SHP77 (cell line): ENCODE results near the gene TBC1D1.

Experiments used
- DNase-seq, 2 experiments: peaks; one replicate each; lab custom pipeline; 2025; lab: John Stamatoyannopoulos, UW

TBC1D1 gene

GRCh38 chr4:38106311-38106710 is 215.4 kb downstream of the TBC1D1 start:
- no peak for DNase-seq

- no peak for DNase-seq
Observed at GRCh38 chr4:38106886-38107514, 216.1 kb downstream of the TBC1D1 start.

GRCh38 chr4:38107818-38108217 is 216.9 kb downstream of the TBC1D1 start:
- no peak for DNase-seq

GRCh38 chr4:38109370-38109769 is 218.5 kb downstream of the TBC1D1 start:
- no peak for DNase-seq

- DNase-seq, result no peak
Observed at GRCh38 chr4:38109896-38110295, 219.0 kb downstream of the TBC1D1 start.

DNA sequence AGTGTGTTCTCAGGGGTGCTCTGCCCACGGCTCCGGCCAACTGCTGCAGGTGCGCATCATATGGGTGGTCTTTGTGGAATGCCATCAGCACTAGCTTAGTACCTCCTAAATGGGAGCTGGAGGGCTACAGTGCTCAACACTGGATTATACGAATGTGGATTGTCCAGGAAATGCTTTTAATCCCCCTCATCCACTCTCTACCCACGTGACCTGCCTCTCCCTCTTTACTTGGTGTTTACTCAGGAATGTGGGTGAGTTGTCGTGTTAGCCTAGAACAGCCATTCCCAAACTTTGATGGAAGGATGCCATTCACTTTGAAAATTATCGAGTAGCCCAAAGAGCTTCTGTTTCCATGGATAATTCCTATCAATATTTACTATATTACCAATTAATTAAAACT is 220.1 kb downstream of the TBC1D1 start:
- DNase-seq, result no peak

DNA sequence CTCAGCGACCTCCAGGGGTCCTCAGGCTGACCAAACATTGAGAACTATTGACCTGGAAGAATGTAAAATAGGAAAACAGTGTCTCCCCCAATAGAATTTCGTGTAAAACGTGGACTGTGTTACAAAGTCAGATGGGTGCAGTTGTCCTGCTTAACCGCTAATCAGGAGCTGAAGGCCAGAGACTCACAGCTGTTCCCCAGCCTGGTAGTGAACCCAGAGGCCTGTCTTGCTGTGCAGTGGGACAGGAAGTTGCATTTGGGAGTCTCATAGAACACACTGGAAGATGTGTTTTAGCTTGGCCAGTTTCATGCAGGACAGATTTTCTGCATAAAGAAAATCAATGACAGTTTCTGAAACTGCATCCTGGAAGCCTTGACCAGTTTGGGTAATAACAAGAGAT is 220.8 kb downstream of the TBC1D1 start:
- no peak for DNase-seq

GRCh38 chr4:38113132-38113531 is 222.2 kb downstream of the TBC1D1 start:
- no peak for DNase-seq

DNA sequence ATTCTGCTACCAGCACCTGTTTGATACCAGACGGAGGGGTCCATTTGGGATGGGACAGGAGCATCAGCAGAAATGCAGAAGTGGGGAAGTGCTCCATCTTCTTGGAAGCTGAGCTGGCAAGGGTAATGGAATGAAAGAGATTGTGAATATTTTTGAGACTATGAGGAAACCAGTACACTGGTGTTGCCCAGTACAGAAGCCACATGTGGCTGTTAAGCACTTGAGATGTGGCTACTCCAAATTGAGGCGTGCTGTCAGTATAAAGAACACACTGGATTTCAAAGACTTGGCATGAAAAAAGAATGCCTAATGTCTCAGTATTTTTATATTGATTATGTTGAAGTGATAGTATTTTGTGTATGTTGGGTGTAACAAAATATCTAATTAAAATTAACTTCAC is 222.7 kb downstream of the TBC1D1 start:
- DNase-seq, result no peak

DNA sequence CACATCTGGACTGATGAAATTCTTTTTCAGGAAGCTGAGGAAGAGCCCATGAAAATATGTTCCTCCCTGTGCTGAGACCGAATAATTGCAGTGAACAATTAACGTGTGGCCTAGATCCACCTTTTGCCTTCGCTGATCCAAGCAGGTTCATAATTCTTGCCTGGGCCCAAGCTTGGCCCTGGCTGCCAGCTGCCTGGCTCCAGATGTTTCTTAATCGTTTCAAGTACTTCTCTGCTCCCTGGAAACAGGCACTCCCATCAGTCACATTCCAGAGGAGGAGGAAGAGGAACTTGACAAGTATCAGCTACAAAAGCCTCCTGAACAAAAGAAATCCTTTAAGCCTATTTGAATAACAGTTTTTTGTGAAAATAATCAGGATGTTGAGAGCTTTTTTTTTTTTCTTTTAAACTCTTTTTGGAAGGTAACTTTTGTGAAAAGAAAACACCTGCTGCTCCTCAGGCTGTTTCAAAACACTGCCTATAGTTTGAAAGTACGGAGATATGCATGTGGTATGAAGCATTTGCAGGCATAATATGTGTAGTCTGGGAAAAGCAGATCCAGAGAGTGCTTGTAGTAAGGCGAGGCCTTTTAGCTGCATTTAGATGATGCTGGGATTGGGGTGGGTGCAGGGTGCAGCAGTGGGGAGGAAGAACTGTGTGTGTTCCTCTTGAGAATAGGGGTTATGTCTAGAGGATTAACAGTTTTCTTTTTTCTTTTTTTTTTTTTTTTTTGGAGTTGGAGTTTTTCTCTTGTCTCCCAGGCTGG is 223.7 kb downstream of the TBC1D1 start:
- no peak for DNase-seq

DNA sequence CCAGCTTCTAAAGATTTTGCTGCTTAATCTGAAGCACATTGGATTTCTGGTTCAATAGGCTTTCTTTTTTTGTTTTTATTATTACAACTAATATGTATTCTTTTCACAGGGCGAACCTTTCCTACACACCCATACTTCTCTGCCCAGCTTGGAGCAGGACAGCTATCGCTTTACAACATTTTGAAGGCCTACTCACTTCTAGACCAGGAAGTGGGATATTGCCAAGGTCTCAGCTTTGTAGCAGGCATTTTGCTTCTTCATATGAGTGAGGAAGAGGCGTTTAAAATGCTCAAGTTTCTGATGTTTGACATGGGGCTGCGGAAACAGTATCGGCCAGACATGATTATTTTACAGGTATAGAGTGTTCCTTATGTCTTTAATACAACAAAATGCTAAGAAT is 224.7 kb downstream of the TBC1D1 start:
- no peak for DNase-seq

- DNase-seq, result no peak
Observed at GRCh38 chr4:38117591-38117990, 226.7 kb downstream of the TBC1D1 start.

GRCh38 chr4:38119668-38120385 is 228.9 kb downstream of the TBC1D1 start:
- no peak for DNase-seq

DNA sequence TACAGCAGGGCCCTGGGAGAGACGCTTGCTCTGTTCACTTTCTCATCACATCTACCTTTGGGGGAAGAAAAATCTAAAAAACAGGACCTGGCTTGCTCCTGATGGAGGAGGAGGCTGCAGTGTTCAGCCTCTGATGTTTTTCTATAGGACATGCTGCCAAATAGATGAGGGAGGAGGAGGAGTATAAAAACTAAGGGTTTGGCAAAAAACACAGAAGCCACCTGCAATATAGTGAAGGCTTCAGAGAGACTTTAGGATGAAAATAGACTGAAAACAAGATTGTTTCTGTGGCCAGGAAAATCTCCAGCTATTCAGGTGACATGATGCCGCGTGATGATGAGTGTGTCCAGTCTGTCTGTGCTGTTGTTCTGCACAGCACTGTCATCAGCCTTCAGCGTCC is 229.9 kb downstream of the TBC1D1 start:
- DNase-seq, result no peak

- no peak for DNase-seq
Observed at GRCh38 chr4:38122060-38122459, 231.2 kb downstream of the TBC1D1 start.

GRCh38 chr4:38123555-38123954 is 232.7 kb downstream of the TBC1D1 start:
- DNase-seq, result no peak

- DNase-seq, result no peak
Observed at GRCh38 chr4:38124961-38125360, 234.1 kb downstream of the TBC1D1 start.

GRCh38 chr4:38125816-38126215 is 234.9 kb downstream of the TBC1D1 start:
- no peak for DNase-seq

DNA sequence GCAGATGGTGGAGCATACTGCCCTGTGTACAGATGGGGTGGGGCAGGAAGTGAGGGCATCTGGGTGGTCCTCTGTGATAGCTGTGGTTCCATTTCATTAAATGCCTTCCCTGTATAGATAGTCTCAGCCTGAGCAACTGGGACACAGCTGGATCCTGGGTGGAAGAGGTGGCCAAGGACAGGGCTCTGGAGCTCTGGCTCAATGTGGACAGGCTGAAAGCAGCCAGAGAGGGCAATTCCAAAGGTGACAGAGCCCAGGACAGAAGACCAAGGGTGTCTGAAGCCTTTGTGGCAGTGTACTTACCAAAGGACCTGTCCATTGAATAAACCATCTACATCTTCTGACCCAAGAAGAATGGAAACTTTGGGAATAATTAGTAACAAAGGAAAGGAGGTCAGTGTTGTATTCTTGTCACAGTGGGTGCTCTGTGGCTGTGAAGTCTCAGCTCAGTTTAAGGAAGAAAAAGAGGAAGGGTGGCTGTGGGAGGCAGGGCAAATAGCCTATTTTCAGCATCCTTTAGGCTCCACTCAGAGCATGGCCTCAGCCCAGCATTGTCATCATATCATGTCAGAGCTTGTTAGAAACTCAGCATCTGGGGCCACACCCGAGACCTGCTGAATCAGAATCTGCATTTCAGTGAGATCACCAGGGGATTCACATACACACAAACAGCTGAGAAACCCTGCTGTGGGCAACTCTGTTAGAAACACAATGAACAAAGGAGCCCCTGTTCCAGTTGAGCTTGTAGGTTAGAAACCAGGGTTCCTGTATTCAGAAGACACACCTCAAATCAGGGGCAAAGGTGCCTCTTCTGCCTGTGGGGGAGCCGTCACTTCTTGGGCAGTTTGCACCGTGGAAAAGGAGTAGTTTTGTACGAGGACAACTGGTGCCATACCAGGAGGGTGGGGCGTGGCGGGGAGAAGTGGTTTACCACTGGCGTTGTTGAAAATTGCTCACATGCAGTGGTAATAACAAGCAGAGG is 237.9 kb downstream of the TBC1D1 start:
- no peak for DNase-seq

DNA sequence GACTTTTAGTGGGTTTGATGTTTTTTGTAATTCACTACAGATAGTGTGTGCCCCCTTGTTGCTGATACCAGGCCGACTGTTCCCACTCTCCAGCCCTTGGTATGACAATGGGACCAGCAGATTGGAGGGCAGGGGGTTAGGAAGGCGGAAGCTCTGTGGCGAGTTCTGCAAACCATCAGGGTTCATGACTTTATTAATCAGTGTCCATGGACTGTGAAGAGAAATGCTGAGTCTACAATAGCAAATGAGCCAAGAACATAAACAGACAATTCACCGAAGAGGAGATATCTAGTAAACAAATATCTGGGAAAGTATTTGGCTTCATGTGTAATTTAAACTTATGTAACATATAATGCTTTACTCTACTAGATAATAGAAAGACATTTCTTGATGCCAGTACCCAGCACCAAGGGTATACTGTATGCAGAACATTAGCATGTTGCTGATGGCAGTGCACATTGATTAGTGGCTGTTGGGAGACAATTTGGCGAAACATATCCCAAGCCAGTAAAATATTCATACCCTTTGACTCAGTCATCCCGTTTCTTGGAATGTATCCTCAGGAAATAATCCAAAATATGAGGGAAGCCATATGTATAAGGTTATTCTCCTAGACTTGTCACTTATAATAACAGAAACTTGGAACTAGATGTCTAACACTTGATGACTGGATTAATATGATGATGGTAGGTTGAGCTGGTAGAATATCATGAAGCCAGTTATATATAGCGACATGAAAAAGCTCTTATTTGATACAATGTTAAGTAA is 238.8 kb downstream of the TBC1D1 start:
- DNase-seq, result no peak

DNA sequence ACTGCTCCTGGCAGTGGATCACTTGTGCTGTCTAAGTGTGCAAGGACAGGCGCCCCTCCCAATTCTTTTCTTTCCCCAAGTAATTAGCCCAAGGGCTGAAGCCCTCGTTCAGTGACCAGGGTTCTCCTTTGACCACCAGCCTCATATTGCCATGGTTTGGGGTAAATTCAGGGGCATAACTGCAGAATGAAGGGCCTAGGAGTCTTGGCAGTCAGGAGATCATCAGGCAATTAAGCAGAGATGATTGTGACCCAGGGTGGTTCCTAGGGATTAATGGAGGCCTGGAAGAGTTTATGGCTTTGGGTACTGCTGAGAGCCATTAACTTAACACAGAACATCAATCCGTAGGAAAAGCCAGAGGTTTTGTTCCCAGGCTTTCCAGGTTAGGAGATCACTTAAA is 240.0 kb downstream of the TBC1D1 start:
- DNase-seq, result no peak
